Caco-2 (cell line): ENCODE data around the gene POLD4. TPM values are rescaled to one million over a fixed set of nuclear protein-coding genes. Genes with fewer than 3 reads are reported as not detected.

Experiments used
- BruUV-seq: library from RNA; stranded (reverse); fragments of 400-500 nt; replicated peaks from 2 replicates; lab custom pipeline; 2021; lab: Mats Ljungman, UMichigan
- CTCF ChIA-PET: fragments of 300-600 bp; sonication (Branson Sonifier 250); formaldehyde crosslinking; loops from one replicate; lab custom pipeline; 2022; ENCODE audit warnings: antibody characterized with exemption; lab: Charles Lee
- POLR2A ChIA-PET: fragments of 300-600 bp; sonication (Branson Sonifier 250); formaldehyde crosslinking; loops from one replicate; lab custom pipeline; 2022; ENCODE audit warnings: antibody characterized with exemption; lab: Charles Lee
- DNase-seq, 2 experiments: peaks; one replicate each; pipeline versions ENCODE4 v3.0.0 to v3.0.0-alpha.2; 2020 to 2022
- H3K27me3 ChIP-seq: replicated peaks from 2 replicates; pipeline ENCODE4 v1.6.0; 2011; ENCODE audit warnings: low read length; ENCODE audit not compliant: control insufficient read depth, insufficient read depth
- H3K36me3 ChIP-seq: 2 replicates; pipeline ENCODE4 v1.5.1; 2011; ENCODE audit warnings: low read length; ENCODE audit not compliant: control insufficient read depth, insufficient read depth
- H3K4me1 ChIP-seq: fragments of 250-450 bp; sonication (Bioruptor Pico); 2 replicates; pipeline ENCODE4 v1.5.1; 2020; ENCODE audit warnings: mild to moderate bottlenecking
- H3K4me3 ChIP-seq: 2 replicates; pipeline ENCODE4 v1.5.1; 2011; ENCODE audit warnings: low read depth, mild to moderate bottlenecking, control low read depth, low read length
- H3K9me3 ChIP-seq: fragments of 250-450 bp; sonication (Bioruptor Pico); 2 replicates; pipeline ENCODE4 v1.5.1; 2020; ENCODE audit warnings: mild to moderate bottlenecking, moderate library complexity
- H3K27ac Mint-ChIP-seq: one replicate; pipeline ENCODE4 v1.8.0; 2022; ENCODE audit warnings: mixed read lengths; ENCODE audit not compliant: unreplicated experiment
- H3K27me3 Mint-ChIP-seq: one replicate; pipeline ENCODE4 v1.8.0; 2022; ENCODE audit warnings: mixed read lengths; ENCODE audit not compliant: insufficient read depth, unreplicated experiment
- H3K36me3 Mint-ChIP-seq: one replicate; pipeline ENCODE4 v1.8.0; 2022; ENCODE audit warnings: mild to moderate bottlenecking, mixed read lengths; ENCODE audit not compliant: insufficient read depth, unreplicated experiment
- H3K4me1 Mint-ChIP-seq: one replicate; pipeline ENCODE4 v1.8.0; 2022; ENCODE audit warnings: low read depth, mixed read lengths; ENCODE audit not compliant: unreplicated experiment
- H3K4me3 Mint-ChIP-seq: one replicate; pipeline ENCODE4 v1.8.0; 2022; ENCODE audit warnings: mild to moderate bottlenecking, moderate library complexity, mixed read lengths; ENCODE audit not compliant: unreplicated experiment
- H3K9me3 Mint-ChIP-seq: one replicate; pipeline ENCODE4 v1.8.0; 2022; ENCODE audit warnings: mixed read lengths; ENCODE audit not compliant: unreplicated experiment
- intact Hi-C: fragments of 100-400 bp; cut with micrococcal nuclease; formaldehyde crosslinking; loops from one replicate; pipeline ENCODE4 v1.10.0; 2022; ENCODE audit not compliant: unreplicated experiment
- total RNA-seq: library from RNA; stranded (reverse); gene quantifications from 2 replicates; pipeline ENCODE4 v1.2.3, GENCODE V29; 2022
- TF ChIP-seq, protein P1 (sequence below), 2 experiments: fragments of 200-600 bp in 1 of 2; IDR thresholded peaks; 1 replicate in 1 of 2; 2 replicates in 1 of 2; pipeline versions ENCODE4 v1.5.1 to v1.8.0; 2011 to 2022; ENCODE audit warnings: antibody characterized with exemption in 1 of 2, control low read depth in 1 of 2, inconsistent platforms in 1 of 2, low read depth in 1 of 2, low read length in 1 of 2, mild to moderate bottlenecking in 1 of 2, moderate library complexity in 1 of 2; ENCODE audit not compliant: insufficient read depth in 1 of 2, severe bottlenecking in 1 of 2, unreplicated experiment in 1 of 2

POLD4 gene
- total RNA-seq, 1 experiment from 2014 or later, result 29.8 TPM

DNA sequence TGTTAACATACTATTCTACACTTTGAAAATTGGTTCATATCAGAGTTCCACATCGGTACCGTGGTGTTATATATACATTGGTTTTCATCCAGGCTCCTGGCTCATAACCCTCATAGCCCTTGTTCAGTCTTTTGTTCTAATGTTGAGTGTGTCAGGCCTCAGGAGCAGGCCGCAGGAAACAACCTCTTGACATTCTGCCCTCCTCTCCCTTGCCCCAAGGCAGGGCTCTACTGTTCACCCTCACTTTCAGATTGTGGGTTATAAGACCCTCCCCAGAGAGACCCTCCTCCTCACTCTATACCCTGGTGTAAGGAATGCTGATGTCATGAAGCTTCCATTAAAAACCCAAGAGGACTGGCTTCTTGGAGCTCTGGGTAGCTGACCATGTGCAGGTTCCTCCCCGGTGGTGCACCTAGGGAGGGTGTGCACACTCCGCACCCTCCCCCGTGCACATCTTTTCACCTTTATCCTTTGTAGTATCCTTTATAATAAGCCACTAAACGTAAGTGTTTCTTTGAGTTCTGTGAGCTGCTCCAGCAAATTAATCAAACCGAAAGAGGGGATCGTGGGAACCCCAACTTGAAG, 37.9 kb downstream of the POLD4 start:
- Histone ChIP-seq H3K36me3 (no peaks in the 10 kb centered on the region; the same call in 1 of the 2 replicates), H3K4me3 (no peak overlapping the region), H3K27me3 (no peaks in the 10 kb centered on the region), H3K9me3 (no peaks in the 10 kb centered on the region), H3K4me1 (peaks cover 25% of the 10 kb centered on the region)
- H3K4me3 Mint-ChIP-seq, result peak overlapping the region; percentile 96
- CTCF ChIA-PET, result interaction anchor here (0.7 to 0.9 kb wide), 2 partner anchors 30 to 54 kb away, joined by 3 read pairs; no protein-coding TSS in a partner anchor
- intact Hi-C loops, result loop anchor here (5.0 kb wide), 1 partner anchor 258 kb away; the partner anchor contains the start of gene RHOD
- BruUV-seq, result no TSS peak
- DNase-seq, result peak in 1 of 2 experiments; percentile 25
- TF ChIP-seq, protein P1, sequence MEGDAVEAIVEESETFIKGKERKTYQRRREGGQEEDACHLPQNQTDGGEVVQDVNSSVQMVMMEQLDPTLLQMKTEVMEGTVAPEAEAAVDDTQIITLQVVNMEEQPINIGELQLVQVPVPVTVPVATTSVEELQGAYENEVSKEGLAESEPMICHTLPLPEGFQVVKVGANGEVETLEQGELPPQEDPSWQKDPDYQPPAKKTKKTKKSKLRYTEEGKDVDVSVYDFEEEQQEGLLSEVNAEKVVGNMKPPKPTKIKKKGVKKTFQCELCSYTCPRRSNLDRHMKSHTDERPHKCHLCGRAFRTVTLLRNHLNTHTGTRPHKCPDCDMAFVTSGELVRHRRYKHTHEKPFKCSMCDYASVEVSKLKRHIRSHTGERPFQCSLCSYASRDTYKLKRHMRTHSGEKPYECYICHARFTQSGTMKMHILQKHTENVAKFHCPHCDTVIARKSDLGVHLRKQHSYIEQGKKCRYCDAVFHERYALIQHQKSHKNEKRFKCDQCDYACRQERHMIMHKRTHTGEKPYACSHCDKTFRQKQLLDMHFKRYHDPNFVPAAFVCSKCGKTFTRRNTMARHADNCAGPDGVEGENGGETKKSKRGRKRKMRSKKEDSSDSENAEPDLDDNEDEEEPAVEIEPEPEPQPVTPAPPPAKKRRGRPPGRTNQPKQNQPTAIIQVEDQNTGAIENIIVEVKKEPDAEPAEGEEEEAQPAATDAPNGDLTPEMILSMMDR (IDR thresholded peaks at IDR 0.05; ENCODE audit: insufficient read depth in 1 of 2, low read depth in 1 of 2, low read length in 1 of 2, severe bottlenecking in 1 of 2, unreplicated experiment in 1 of 2), result no peak
- no peaks in the 10 kb centered on the region for H3K9me3 Mint-ChIP-seq
- peak overlapping the region; percentile 30 for H3K27ac Mint-ChIP-seq
- POLR2A ChIA-PET, result no interaction called here
- H3K27me3 Mint-ChIP-seq, result no peaks in the 10 kb centered on the region
- peaks cover 23% of the 10 kb centered on the region for H3K36me3 Mint-ChIP-seq
- peaks cover 19% of the 10 kb centered on the region for H3K4me1 Mint-ChIP-seq

DNA sequence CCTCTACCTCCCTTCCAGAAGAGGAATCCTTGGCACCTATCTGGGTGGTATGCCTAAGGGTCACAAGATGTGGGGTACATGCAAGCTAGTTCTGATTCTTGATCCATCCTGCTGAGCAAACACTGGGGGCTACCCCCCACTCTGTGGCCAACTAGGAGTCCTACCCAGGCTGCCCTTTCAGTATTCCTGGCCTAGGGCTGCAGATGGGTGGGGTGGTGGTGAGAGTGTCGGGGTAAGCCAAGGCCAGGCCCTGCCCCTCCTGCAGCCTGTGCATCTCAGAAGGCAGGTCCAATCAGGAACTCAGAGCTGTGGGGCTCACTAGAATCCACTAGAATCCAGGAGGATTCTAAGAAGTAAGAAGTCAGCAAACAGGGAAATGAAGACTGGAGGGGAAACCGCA, 39.1 kb downstream of the POLD4 start:
- intact Hi-C loops, result no loop called here
- no peaks in the 10 kb centered on the region for H3K27me3 ChIP-seq
- TF ChIP-seq, protein P1 (IDR thresholded peaks at IDR 0.05; ENCODE audit: insufficient read depth in 1 of 2, low read depth in 1 of 2, low read length in 1 of 2, severe bottlenecking in 1 of 2, unreplicated experiment in 1 of 2), result no peak
- no TSS peak for BruUV-seq
- CTCF ChIA-PET, result interaction anchor here (0.8 kb wide), 1 partner anchor 69 kb away, joined by 3 read pairs; no protein-coding TSS in a partner anchor
- Mint-ChIP-seq H3K27ac (peak overlapping the region; percentile 30), H3K4me1 (peaks cover 19% of the 10 kb centered on the region), H3K27me3 (no peaks in the 10 kb centered on the region), H3K4me3 (no peak overlapping the region), H3K36me3 (peaks cover 23% of the 10 kb centered on the region), H3K9me3 (no peaks in the 10 kb centered on the region)
- DNase-seq, result peak in 1 of 2 experiments; percentile 37
- POLR2A ChIA-PET, result no interaction called here
- no peaks in the 10 kb centered on the region for H3K9me3 ChIP-seq
- H3K4me1 ChIP-seq, result peaks cover 25% of the 10 kb centered on the region
- H3K4me3 ChIP-seq, result no peak overlapping the region
- peaks cover 3% of the 10 kb centered on the region for H3K36me3 ChIP-seq

DNA sequence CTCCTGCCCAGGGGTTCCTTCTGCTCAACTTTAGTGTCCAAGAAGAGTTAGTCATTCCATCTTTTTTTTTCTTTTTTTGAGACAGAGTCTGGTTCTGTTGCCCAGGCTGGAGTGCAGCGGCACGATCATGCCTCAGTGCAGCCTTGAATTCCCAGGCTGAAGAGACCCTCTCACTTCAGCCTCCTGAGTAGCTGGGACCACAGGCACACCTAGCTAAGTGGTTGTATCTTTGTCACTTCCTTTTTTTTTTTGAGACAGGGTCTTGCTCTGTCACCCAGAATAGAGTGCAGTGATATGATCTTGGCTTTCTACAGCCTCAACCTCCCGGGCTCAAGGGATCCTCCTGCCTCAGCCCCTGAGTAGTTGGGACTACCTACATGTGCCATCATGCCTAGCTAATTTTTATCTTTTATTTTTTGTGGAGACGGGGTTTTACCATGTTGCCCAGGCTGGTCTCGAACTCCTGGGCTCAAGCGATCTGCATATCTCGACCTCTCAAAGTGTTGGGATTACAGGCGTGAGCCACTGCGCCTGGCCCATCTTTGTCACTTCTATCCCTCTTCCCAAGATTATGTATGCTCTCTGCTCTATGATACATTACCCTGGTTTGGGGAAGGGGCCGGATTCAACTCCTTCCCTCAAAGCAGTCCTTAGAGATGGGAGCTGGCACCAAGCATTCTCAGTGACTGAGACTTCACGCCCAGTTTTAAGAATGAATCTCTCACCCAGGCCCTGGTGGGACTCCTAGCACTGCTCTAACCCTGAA, 40.0 kb downstream of the POLD4 start:
- Mint-ChIP-seq H3K27ac (peak overlapping the region; percentile 39), H3K4me3 (no peak overlapping the region), H3K4me1 (peaks cover 19% of the 10 kb centered on the region), H3K36me3 (peaks cover 23% of the 10 kb centered on the region), H3K9me3 (no peaks in the 10 kb centered on the region), H3K27me3 (no peaks in the 10 kb centered on the region)
- DNase-seq, result peak in 1 of 2 experiments; percentile 23
- Histone ChIP-seq H3K4me3 (no peak overlapping the region), H3K36me3 (peaks cover 3% of the 10 kb centered on the region), H3K27me3 (no peaks in the 10 kb centered on the region), H3K4me1 (peaks cover 21% of the 10 kb centered on the region), H3K9me3 (no peaks in the 10 kb centered on the region)
- TF ChIP-seq, protein P1 (IDR thresholded peaks at IDR 0.05; ENCODE audit: insufficient read depth in 1 of 2, low read depth in 1 of 2, low read length in 1 of 2, severe bottlenecking in 1 of 2, unreplicated experiment in 1 of 2), result no peak
- CTCF ChIA-PET, result interaction anchor here (0.8 kb wide), 1 partner anchor 69 kb away, joined by 3 read pairs; no protein-coding TSS in a partner anchor
- intact Hi-C loops, result no loop called here
- POLR2A ChIA-PET, result interaction anchor here (0.8 kb wide), 1 partner anchor 10 kb away, joined by 4 read pairs; the partner anchor contains the start of gene SSH3
- BruUV-seq, result TSS peak; percentile 20
